Esophagus muscularis mucosa (tissue), 4 donors: ENCODE data around the gene SH3RF3. TPM values are rescaled to one million over a fixed set of nuclear protein-coding genes. Genes with fewer than 3 reads are reported as not detected.

Experiments used
- DNase-seq: peaks from one replicate; pipeline ENCODE4 v3.0.0-alpha.2; 2017; ENCODE audit errors: extremely low spot score
- H3K27ac ChIP-seq, 4 donors: fragments of 200-600 bp; sonication (generic); replicated peaks in 1 of 4; 1 replicate in 3 of 4; 2 replicates in 1 of 4; pipeline ENCODE4 v1.5.1; 2016 to 2019; ENCODE audit warnings: mild to moderate bottlenecking in 1 of 4
- H3K27me3 ChIP-seq, 4 donors: fragments of 200-600 bp; sonication (generic); one replicate each; pipeline versions ENCODE4 v1.5.1 to v1.6.0; 2016 to 2019
- H3K36me3 ChIP-seq, 4 donors: fragments of 200-600 bp; sonication (generic); one replicate each; pipeline ENCODE4 v1.5.1; 2016 to 2019
- H3K4me1 ChIP-seq, 4 donors: fragments of 200-600 bp; sonication (generic); one replicate each; pipeline ENCODE4 v1.5.1; 2016 to 2019
- H3K4me3 ChIP-seq, 4 donors: fragments of 200-600 bp; sonication (generic); 1 replicate in 2 of 4; 2 replicates in 2 of 4; pipeline ENCODE4 v1.5.1; 2016 to 2019; ENCODE audit warnings: mild to moderate bottlenecking in 4 of 4, moderate library complexity in 1 of 4
- H3K9me3 ChIP-seq, 4 donors: fragments of 200-600 bp; sonication (generic); 1 replicate in 3 of 4; 2 replicates in 1 of 4; pipeline ENCODE4 v1.5.1; 2016 to 2019
- CTCF ChIP-seq, 3 experiments: fragments of 200-600 bp in 2 of 3; fragments of 450-650 bp in 1 of 3; sonication (generic) in 2 of 3; IDR thresholded peaks; one replicate each; pipeline ENCODE4 v1.5.1; 2017 to 2019; ENCODE audit warnings: antibody characterized with exemption in 3 of 3, mild to moderate bottlenecking in 2 of 3, moderate library complexity in 1 of 3
- EP300 ChIP-seq: sonication (generic); formaldehyde crosslinking; IDR thresholded peaks from one replicate; pipeline ENCODE4 v1.6.1; 2017; ENCODE audit warnings: antibody characterized with exemption
- POLR2A ChIP-seq: fragments of 450-650 bp; IDR thresholded peaks from one replicate; pipeline ENCODE4 v1.6.1; 2017; ENCODE audit warnings: antibody characterized with exemption, moderate library complexity, mild to moderate bottlenecking, low read depth
- POLR2AphosphoS5 ChIP-seq, 2 donors: sonication (generic); formaldehyde crosslinking; IDR thresholded peaks; one replicate each; pipeline ENCODE4 v1.6.1; 2017; ENCODE audit warnings: antibody characterized with exemption in 2 of 2
- WGBS: methylation state at CpG from one replicate; pipeline ENCODE4 v1.1.5; 2018; 5-methylcytosine and 5-hydroxymethylcytosine counted together
- intact Hi-C: fragments of 100-400 bp; cut with DNase I; formaldehyde crosslinking; loops from one replicate; pipeline ENCODE4 v1.15.1; 2023
- total RNA-seq, 4 donors: library from RNA; depleted of rRNA; stranded (reverse); fragments of >200 nt; gene quantifications; one replicate each; pipeline versions ENCODE4 v1.1.0 to v1.2.1, GENCODE V29; 2016

The SH3RF3 gene
- total RNA-seq, 4 donors from 2014 or later = 6.3 to 17.5 (median 11.3) TPM

GRCh38 chr2:109365131-109365530 is 236.1 kb downstream of the SH3RF3 start:
- H3K27me3 ChIP-seq = no peaks in the 10 kb centered on the region
- no peaks in the 10 kb centered on the region for H3K36me3 ChIP-seq
- no peak for DNase-seq
- no peak overlapping the region for H3K4me3 ChIP-seq
- WGBS = 81% methylated on average over 3 of the region's 3 CpGs
- no peak for TF ChIP-seq POLR2A
- no peak for TF ChIP-seq POLR2AphosphoS5 (IDR thresholded peaks at IDR 0.05)
- TF ChIP-seq EP300 = no peak
- TF ChIP-seq CTCF (IDR thresholded peaks at IDR 0.05) = no peak
- H3K4me1 ChIP-seq = peaks cover 0 to 8% (median 6%) of the 10 kb centered on the region in 4 donors
- intact Hi-C loops = no loop called here
- H3K27ac ChIP-seq = no peak overlapping the region
- peaks cover 0 to 5% (median 2%) of the 10 kb centered on the region in 4 donors for H3K9me3 ChIP-seq

DNA sequence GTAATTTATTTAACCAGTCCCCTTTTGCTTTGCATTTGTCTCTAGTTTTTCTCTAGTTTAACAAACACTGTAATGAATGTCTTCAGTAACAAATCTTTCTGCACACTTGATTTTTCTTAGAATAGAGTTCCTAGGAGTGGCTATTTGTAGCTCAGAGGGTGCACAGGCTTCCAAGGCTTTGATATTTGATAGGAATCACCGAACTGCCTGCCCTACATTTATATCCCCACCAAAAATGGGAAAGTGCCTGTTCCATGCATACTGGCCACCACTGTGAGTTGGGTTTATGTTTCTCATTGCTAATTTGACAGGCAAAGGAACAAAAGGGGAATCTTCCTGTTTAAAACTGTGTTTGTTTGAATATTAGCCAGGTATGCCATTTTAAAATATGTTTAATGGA is 238.7 kb downstream of the SH3RF3 start:
- Histone ChIP-seq H3K4me3 (no peak overlapping the region), H3K27me3 (no peaks in the 10 kb centered on the region), H3K4me1 (peaks cover 0 to 8% (median 6%) of the 10 kb centered on the region in 4 donors), H3K9me3 (no peaks in the 10 kb centered on the region), H3K36me3 (peaks cover 0 to 12% (median 6%) of the 10 kb centered on the region in 4 donors), H3K27ac (no peak overlapping the region)
- DNase-seq = no peak
- TF ChIP-seq EP300 (no peak), CTCF (IDR thresholded peaks at IDR 0.05) (no peak), POLR2AphosphoS5 (IDR thresholded peaks at IDR 0.05) (no peak), POLR2A (no peak)
- intact Hi-C loops = no loop called here
- 45% methylated on average over 1 of the region's 1 CpG for WGBS

GRCh38 chr2:109368798-109369197 is 239.8 kb downstream of the SH3RF3 start:
- peaks cover 0 to 8% (median 6%) of the 10 kb centered on the region in 4 donors for H3K4me1 ChIP-seq
- no peaks in the 10 kb centered on the region for H3K27me3 ChIP-seq
- no peak overlapping the region for H3K4me3 ChIP-seq
- no peaks in the 10 kb centered on the region for H3K9me3 ChIP-seq
- TF ChIP-seq CTCF (IDR thresholded peaks at IDR 0.05) (no peak), POLR2A (no peak), EP300 (no peak), POLR2AphosphoS5 (IDR thresholded peaks at IDR 0.05) (no peak)
- no peak overlapping the region for H3K27ac ChIP-seq
- DNase-seq = no peak
- WGBS = 100% methylated on average over 10 of the region's 10 CpGs
- H3K36me3 ChIP-seq = peaks cover 0 to 20% (median 6%) of the 10 kb centered on the region in 4 donors
- intact Hi-C loops = no loop called here

DNA sequence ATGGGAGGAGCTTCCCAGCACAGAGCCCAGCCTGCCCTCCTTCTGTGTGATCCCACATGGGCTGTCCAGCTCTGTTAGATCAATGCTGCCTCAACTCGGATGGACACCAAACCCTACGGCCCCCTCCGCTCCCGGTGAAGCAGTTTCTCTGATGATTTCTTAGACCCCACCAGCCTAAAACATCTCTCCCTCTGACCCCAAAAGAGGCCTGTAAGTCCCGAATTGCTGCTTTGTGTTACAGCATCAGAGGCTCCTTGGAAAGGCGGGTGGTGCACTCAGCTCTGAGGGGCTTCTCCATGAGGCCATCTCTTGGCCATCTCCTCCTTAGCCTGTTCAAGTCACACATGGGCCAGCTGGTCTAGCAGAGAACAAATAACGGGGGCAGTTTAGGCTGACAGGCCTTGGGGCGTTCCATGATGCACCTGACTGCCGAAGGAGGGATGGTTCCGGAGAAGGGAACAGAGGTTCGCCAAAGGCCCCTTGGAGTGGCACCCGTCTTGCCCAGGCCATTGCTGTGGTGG is 240.7 kb downstream of the SH3RF3 start:
- no peak for TF ChIP-seq EP300
- TF ChIP-seq POLR2AphosphoS5 (IDR thresholded peaks at IDR 0.05) = no peak
- no peak for TF ChIP-seq POLR2A
- no peak for TF ChIP-seq CTCF (IDR thresholded peaks at IDR 0.05)
- Histone ChIP-seq H3K27me3 (no peaks in the 10 kb centered on the region), H3K9me3 (no peaks in the 10 kb centered on the region), H3K27ac (no peak overlapping the region), H3K4me3 (no peak overlapping the region), H3K36me3 (peaks cover 0 to 29% (median 6%) of the 10 kb centered on the region in 4 donors), H3K4me1 (peaks cover 0 to 8% (median 6%) of the 10 kb centered on the region in 4 donors)
- WGBS = 98% methylated on average over 12 of the region's 12 CpGs
- DNase-seq = no peak
- intact Hi-C loops = no loop called here
